Trophoblast cell (in vitro differentiated cells and primary cell): Measurements from ENCODE around the gene VPS41.

Experiments used
- DNase-seq, 2 donors: peaks; one replicate each; pipeline ENCODE4 v3.0.0-alpha.2; 2016
- H2AFZ ChIP-seq: 2 replicates; pipeline ENCODE4 v1.6.1; 2013; ENCODE audit warnings: low read length, moderate library complexity, mild to moderate bottlenecking; ENCODE audit not compliant: insufficient read depth, poor library complexity
- H2AK5ac ChIP-seq: 2 replicates; pipeline ENCODE4 v1.6.1; 2013; ENCODE audit warnings: mild to moderate bottlenecking, low read length
- H2BK120ac ChIP-seq: 2 replicates; pipeline ENCODE4 v1.6.1; 2013; ENCODE audit warnings: low read length, mild to moderate bottlenecking, moderate library complexity; ENCODE audit not compliant: insufficient read depth, poor library complexity
- H2BK12ac ChIP-seq: 2 replicates; pipeline ENCODE4 v1.6.1; 2013; ENCODE audit warnings: mild to moderate bottlenecking, low read length, moderate library complexity
- H2BK5ac ChIP-seq: 2 replicates; pipeline ENCODE4 v1.6.1; 2013; ENCODE audit warnings: low read length, low read depth, moderate library complexity, mild to moderate bottlenecking; ENCODE audit not compliant: poor library complexity
- H3K14ac ChIP-seq: 2 replicates; pipeline ENCODE4 v1.6.1; 2013; ENCODE audit warnings: mild to moderate bottlenecking, low read length
- H3K18ac ChIP-seq: 2 replicates; pipeline ENCODE4 v1.6.1; 2013; ENCODE audit warnings: mild to moderate bottlenecking, low read length
- H3K23ac ChIP-seq: 2 replicates; pipeline ENCODE4 v1.6.1; 2013; ENCODE audit warnings: low read length
- H3K27ac ChIP-seq: 2 replicates; pipeline ENCODE4 v1.5.1; 2013; ENCODE audit warnings: low read depth, mild to moderate bottlenecking, inconsistent platforms, low read length, moderate library complexity
- H3K27me3 ChIP-seq: 2 replicates; pipeline ENCODE4 v1.6.1; 2013; ENCODE audit warnings: inconsistent platforms, mild to moderate bottlenecking, low read length, moderate library complexity; ENCODE audit not compliant: insufficient read depth
- H3K36me3 ChIP-seq, 2 experiments: 1 replicate in 1 of 2; 2 replicates in 1 of 2; pipeline ENCODE4 v1.6.1; 2013; ENCODE audit warnings: low read length in 2 of 2, mild to moderate bottlenecking in 2 of 2, moderate library complexity in 1 of 2; ENCODE audit not compliant: insufficient read depth in 2 of 2, control insufficient read depth in 1 of 2
- H3K4ac ChIP-seq: 2 replicates; pipeline ENCODE4 v1.6.1; 2013; ENCODE audit warnings: low read depth, mild to moderate bottlenecking, low read length, moderate library complexity
- H3K4me1 ChIP-seq, 2 experiments: 1 replicate in 1 of 2; 2 replicates in 1 of 2; pipeline ENCODE4 v1.6.1; 2013; ENCODE audit warnings: low read length in 2 of 2, mild to moderate bottlenecking in 2 of 2, moderate library complexity in 1 of 2; ENCODE audit not compliant: insufficient read depth in 2 of 2, control insufficient read depth in 1 of 2
- H3K4me2 ChIP-seq: 2 replicates; pipeline ENCODE4 v1.6.1; 2013; ENCODE audit warnings: inconsistent platforms, mild to moderate bottlenecking, low read length, moderate library complexity
- H3K4me3 ChIP-seq: 2 replicates; pipeline ENCODE4 v1.5.1; 2013; ENCODE audit warnings: mild to moderate bottlenecking, low read depth, low read length, inconsistent platforms
- H3K79me1 ChIP-seq: one replicate; pipeline ENCODE4 v1.6.1; 2013; ENCODE audit warnings: low read length
- H3K79me2 ChIP-seq: 2 replicates; pipeline ENCODE4 v1.6.1; 2013; ENCODE audit warnings: low read length, mild to moderate bottlenecking; ENCODE audit not compliant: control insufficient read depth, insufficient read depth, poor library complexity
- H3K9ac ChIP-seq: 2 replicates; pipeline ENCODE4 v1.6.1; 2013; ENCODE audit warnings: mild to moderate bottlenecking, low read length
- H3K9me3 ChIP-seq: 2 replicates; pipeline ENCODE4 v1.6.1; 2013; ENCODE audit warnings: low read depth, mild to moderate bottlenecking, control low read depth, inconsistent platforms, low read length; ENCODE audit not compliant: insufficient read depth
- H4K12ac ChIP-seq: 2 replicates; pipeline ENCODE4 v1.6.1; 2013; ENCODE audit warnings: low read depth, mild to moderate bottlenecking, low read length, moderate library complexity
- H4K8ac ChIP-seq: 2 replicates; pipeline ENCODE4 v1.6.1; 2013; ENCODE audit warnings: low read depth, mild to moderate bottlenecking, low read length, moderate library complexity
- H4K91ac ChIP-seq: one replicate; pipeline ENCODE4 v1.6.1; 2013; ENCODE audit warnings: low read depth, mild to moderate bottlenecking, low read length, moderate library complexity
- WGBS: extraction: QIAGEN DNeasy Blood & Tissue Kit; methylation state at CpG from one replicate; pipeline ENCODE4 v1.1.7; 2013; ENCODE audit warnings: missing lambda C conversion rate; ENCODE audit not compliant: insufficient read length, insufficient coverage; ENCODE audit errors: extremely low coverage; 5-methylcytosine and 5-hydroxymethylcytosine counted together

Gene VPS41

DNA sequence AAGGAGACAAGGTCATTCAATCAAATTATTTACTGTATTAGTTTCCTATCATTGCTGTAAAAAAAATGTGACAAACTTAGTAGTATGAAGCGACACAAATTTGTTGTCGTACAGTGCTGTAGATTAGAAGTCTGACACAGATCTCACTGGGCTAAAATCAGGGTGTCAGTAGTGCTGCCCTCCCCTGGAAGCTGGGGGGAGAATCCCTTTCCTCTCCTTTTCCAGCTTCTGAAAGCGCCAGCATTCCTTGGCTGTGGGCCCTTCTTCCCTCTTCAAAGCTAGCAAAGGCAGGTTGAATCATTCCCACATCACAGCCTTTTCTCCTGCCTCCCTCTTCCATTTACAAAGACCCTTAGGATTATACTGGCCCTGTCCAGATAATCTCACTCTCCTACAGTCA is 28.0 kb downstream of the VPS41 start:
- H2BK120ac ChIP-seq: no peak overlapping the region
- no peaks in the 10 kb centered on the region for H3K79me1 ChIP-seq
- H3K4me2 ChIP-seq: no peak overlapping the region
- H3K9me3 ChIP-seq: no peaks in the 10 kb centered on the region
- H4K8ac ChIP-seq: no peak overlapping the region
- no CpG with 5 or more reads among the region's 3 CpGs for WGBS
- H3K27ac ChIP-seq: no peak overlapping the region
- no peak for DNase-seq
- H3K23ac ChIP-seq: no peak overlapping the region
- H2BK5ac ChIP-seq: no peak overlapping the region
- H3K9ac ChIP-seq: no peak overlapping the region
- no peaks in the 10 kb centered on the region for H3K27me3 ChIP-seq
- H2BK12ac ChIP-seq: no peak overlapping the region
- no peak overlapping the region for H2AK5ac ChIP-seq
- H3K4ac ChIP-seq: no peak overlapping the region
- no peak overlapping the region for H3K4me3 ChIP-seq
- no peaks in the 10 kb centered on the region for H3K4me1 ChIP-seq
- H3K18ac ChIP-seq: no peak overlapping the region
- no peak overlapping the region for H3K14ac ChIP-seq
- no peak overlapping the region for H4K12ac ChIP-seq
- H3K79me2 ChIP-seq: no peaks in the 10 kb centered on the region
- H3K36me3 ChIP-seq: no peaks in the 10 kb centered on the region
- no peak overlapping the region for H2AFZ ChIP-seq
- no peak overlapping the region for H4K91ac ChIP-seq

DNA sequence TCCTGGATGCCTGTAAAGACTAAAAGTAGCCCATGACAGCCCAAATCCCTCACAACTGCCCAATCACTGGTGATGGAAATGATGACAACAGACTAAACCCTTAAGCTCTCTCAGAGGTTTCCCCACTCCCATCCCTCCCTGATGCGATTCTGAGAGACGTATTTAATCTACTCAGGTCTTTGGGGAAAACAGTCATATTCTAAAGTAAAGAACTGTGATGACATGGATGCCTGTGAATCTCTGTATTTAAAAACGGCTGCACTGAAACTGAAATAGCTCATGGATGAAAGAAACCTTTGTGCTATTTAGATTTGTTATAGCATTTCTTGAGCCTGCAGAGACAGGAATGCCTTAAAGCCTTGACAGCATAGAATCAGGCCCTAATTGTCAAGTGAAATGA is 28.5 kb downstream of the VPS41 start:
- Histone ChIP-seq H2AFZ (no peak overlapping the region), H4K91ac (no peak overlapping the region), H3K79me1 (no peaks in the 10 kb centered on the region), H4K8ac (no peak overlapping the region), H3K9me3 (no peaks in the 10 kb centered on the region), H2BK120ac (no peak overlapping the region), H3K4me2 (no peak overlapping the region), H3K36me3 (no peaks in the 10 kb centered on the region), H3K18ac (no peak overlapping the region), H3K4me1 (no peaks in the 10 kb centered on the region), H3K27ac (no peak overlapping the region), H3K4ac (no peak overlapping the region), H2BK5ac (no peak overlapping the region), H3K23ac (no peak overlapping the region), H3K79me2 (no peaks in the 10 kb centered on the region), H3K27me3 (no peaks in the 10 kb centered on the region), H4K12ac (no peak overlapping the region), H2BK12ac (no peak overlapping the region), H3K9ac (no peak overlapping the region), H3K4me3 (no peak overlapping the region), H3K14ac (no peak overlapping the region), H2AK5ac (no peak overlapping the region)
- WGBS: no CpG with 5 or more reads among the region's 3 CpGs
- no peak for DNase-seq

DNA sequence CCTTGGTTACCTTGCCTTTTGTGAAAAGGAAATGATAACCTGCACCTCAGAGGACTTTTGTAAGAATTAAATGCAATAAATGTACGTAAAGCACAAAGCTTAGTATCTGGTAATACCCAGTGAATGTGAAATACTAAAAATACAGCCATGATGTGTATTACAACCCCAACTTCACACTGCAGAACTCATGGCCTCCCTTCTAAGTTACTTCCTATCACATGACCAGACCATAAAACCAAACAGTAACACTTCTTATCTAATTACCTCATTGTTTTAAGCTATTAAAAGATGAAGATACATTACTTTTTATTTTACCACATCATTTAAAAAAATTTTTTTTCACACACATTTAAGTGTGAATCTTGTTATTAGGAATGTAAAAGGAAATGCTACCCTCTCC is 29.0 kb downstream of the VPS41 start:
- DNase-seq: no peak
- no peak overlapping the region for H2AK5ac ChIP-seq
- H3K9ac ChIP-seq: no peak overlapping the region
- H2BK12ac ChIP-seq: no peak overlapping the region
- H2BK120ac ChIP-seq: no peak overlapping the region
- no peak overlapping the region for H2AFZ ChIP-seq
- no peaks in the 10 kb centered on the region for H3K4me1 ChIP-seq
- no peak overlapping the region for H4K91ac ChIP-seq
- H3K4me3 ChIP-seq: no peak overlapping the region
- H3K27me3 ChIP-seq: no peaks in the 10 kb centered on the region
- H3K23ac ChIP-seq: no peak overlapping the region
- H3K18ac ChIP-seq: no peak overlapping the region
- H3K79me2 ChIP-seq: no peaks in the 10 kb centered on the region
- H4K12ac ChIP-seq: no peak overlapping the region
- H3K14ac ChIP-seq: no peak overlapping the region
- no peak overlapping the region for H3K27ac ChIP-seq
- H3K4ac ChIP-seq: no peak overlapping the region
- no peaks in the 10 kb centered on the region for H3K79me1 ChIP-seq
- no CpG with 5 or more reads among the region's 1 CpG for WGBS
- H3K9me3 ChIP-seq: no peaks in the 10 kb centered on the region
- H3K4me2 ChIP-seq: no peak overlapping the region
- no peak overlapping the region for H4K8ac ChIP-seq
- no peak overlapping the region for H2BK5ac ChIP-seq
- no peaks in the 10 kb centered on the region for H3K36me3 ChIP-seq

DNA sequence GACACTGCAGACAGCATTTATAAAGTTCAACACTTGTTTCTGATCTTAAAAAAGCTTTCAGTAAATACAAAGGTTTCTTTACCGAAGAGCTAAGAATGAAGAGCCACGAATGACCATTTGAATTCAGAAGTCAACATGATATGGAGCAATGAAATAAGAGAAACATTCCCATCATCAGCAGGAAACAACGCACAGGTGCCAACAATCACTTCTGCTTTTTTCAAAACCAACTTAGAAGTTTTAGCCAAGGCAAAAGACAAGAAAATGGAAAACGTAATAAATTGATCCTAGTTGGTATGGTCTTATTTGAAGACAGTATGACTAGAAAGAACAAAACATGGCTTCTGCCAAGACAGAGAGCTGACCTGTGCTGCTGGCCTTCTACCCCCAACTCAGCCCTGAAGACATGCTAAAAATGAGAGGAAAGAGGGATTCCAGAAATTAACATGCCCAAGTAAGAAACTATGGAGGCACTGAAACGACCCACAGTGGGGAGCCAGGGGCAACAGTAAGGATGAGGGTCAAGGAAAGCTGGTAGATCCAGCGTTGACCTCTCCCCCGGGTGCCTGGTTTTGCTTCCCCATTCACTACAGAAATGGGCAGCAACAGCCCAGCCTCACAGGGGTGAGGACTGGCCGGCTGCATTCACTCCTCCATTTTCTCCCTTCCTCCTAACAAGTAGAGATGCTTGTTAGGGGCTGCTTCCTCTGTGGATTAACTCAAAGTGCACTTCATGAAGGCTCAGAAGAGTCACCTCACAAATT is 30.1 kb downstream of the VPS41 start:
- DNase-seq: no peak
- no peaks in the 10 kb centered on the region for H3K36me3 ChIP-seq
- H3K4me2 ChIP-seq: no peak overlapping the region
- H3K9me3 ChIP-seq: no peaks in the 10 kb centered on the region
- H3K79me2 ChIP-seq: no peaks in the 10 kb centered on the region
- H3K18ac ChIP-seq: no peak overlapping the region
- no peaks in the 10 kb centered on the region for H3K27me3 ChIP-seq
- H3K27ac ChIP-seq: no peak overlapping the region
- no peak overlapping the region for H2AK5ac ChIP-seq
- H2AFZ ChIP-seq: no peak overlapping the region
- no peak overlapping the region for H2BK120ac ChIP-seq
- no peak overlapping the region for H4K12ac ChIP-seq
- H3K4ac ChIP-seq: no peak overlapping the region
- no CpG with 5 or more reads among the region's 8 CpGs for WGBS
- H4K8ac ChIP-seq: no peak overlapping the region
- H3K4me1 ChIP-seq: no peaks in the 10 kb centered on the region
- H3K23ac ChIP-seq: no peak overlapping the region
- H3K4me3 ChIP-seq: no peak overlapping the region
- H3K9ac ChIP-seq: no peak overlapping the region
- H4K91ac ChIP-seq: no peak overlapping the region
- no peak overlapping the region for H2BK5ac ChIP-seq
- H3K14ac ChIP-seq: no peak overlapping the region
- no peaks in the 10 kb centered on the region for H3K79me1 ChIP-seq
- no peak overlapping the region for H2BK12ac ChIP-seq
